DMS 273 (cell line): ENCODE results near the gene PBX4.

ENCODE experiments used
- DNase-seq: peaks from one replicate; lab custom pipeline; 2025; ENCODE audit not compliant: unreplicated experiment; lab: John Stamatoyannopoulos, UW

Gene PBX4

GRCh38 chr19:19540715-19541515, 77.6 kb downstream of the PBX4 start:
- peak; percentile 66 for DNase-seq

GRCh38 chr19:19540064-19540714, 78.3 kb downstream of the PBX4 start:
- peak; percentile 33 for DNase-seq

- DNase-seq, result no peak
Observed at GRCh38 chr19:19539698-19540063, 78.8 kb downstream of the PBX4 start.

- peak; percentile 48 for DNase-seq
Observed at GRCh38 chr19:19538785-19539166, 79.7 kb downstream of the PBX4 start.

- peak; percentile 81 for DNase-seq
Observed at GRCh38 chr19:19538061-19538784, 80.3 kb downstream of the PBX4 start, which contains the start of gene CILP2. CILP2 (plus strand) TSS chr19:19538265; CDS start chr19:19538350, 85 bp downstream.

GRCh38 chr19:19537075-19538048, 81.1 kb downstream of the PBX4 start:
- DNase-seq, result peak; percentile 75

GRCh38 chr19:19535311-19536191, 82.9 kb downstream of the PBX4 start:
- DNase-seq, result no peak

GRCh38 chr19:19534556-19535265, 83.8 kb downstream of the PBX4 start:
- no peak for DNase-seq

- DNase-seq, result peak; percentile 37
Observed at GRCh38 chr19:19533841-19534240, 84.6 kb downstream of the PBX4 start.

GRCh38 chr19:19532806-19533701, 85.4 kb downstream of the PBX4 start:
- peak; percentile 44 for DNase-seq

GRCh38 chr19:19531951-19532805, 86.3 kb downstream of the PBX4 start:
- DNase-seq, result peak; percentile 94

- no peak for DNase-seq
Observed at GRCh38 chr19:19530889-19531288, 87.6 kb downstream of the PBX4 start.

GRCh38 chr19:19530423-19530804, 88.1 kb downstream of the PBX4 start:
- peak; percentile 45 for DNase-seq

GRCh38 chr19:19529783-19530422, 88.6 kb downstream of the PBX4 start:
- no peak for DNase-seq

- DNase-seq, result no peak
Observed at GRCh38 chr19:19528721-19529490, 89.6 kb downstream of the PBX4 start, which contains the start of gene YJEFN3. YJEFN3 (plus strand) TSS chr19:19528911; CDS start chr19:19528933, 22 bp downstream.
